A673 (cell line): Measurements from ENCODE around the gene S1PR4. TPM values are rescaled to one million over a fixed set of nuclear protein-coding genes. Genes with fewer than 3 reads are reported as not detected.
"Not testable (repeated sequence)": the region's sequence is repeated elsewhere in the genome, so short reads cannot be mapped to it uniquely, and the experiment has no call there.

Source experiments
- BruUV-seq: library from RNA; stranded (reverse); fragments of 400-500 nt; replicated peaks from 2 replicates; lab custom pipeline; 2021; lab: Mats Ljungman, UMichigan
- CTCF ChIA-PET: fragments of 300-600 bp; sonication (Branson Sonifier 250); formaldehyde crosslinking; loops from one replicate; lab custom pipeline; 2022; ENCODE audit warnings: antibody characterized with exemption; lab: Charles Lee
- POLR2A ChIA-PET: fragments of 300-600 bp; sonication (Branson Sonifier 250); formaldehyde crosslinking; loops from one replicate; lab custom pipeline; 2022; ENCODE audit warnings: antibody characterized with exemption; ENCODE audit not compliant: low non-redundant PET; lab: Charles Lee
- DNase-seq: peaks from one replicate; pipeline ENCODE4 v3.0.0-alpha.2; 2015; ENCODE audit warnings: low spot score
- H3K27ac ChIP-seq: fragments of 200-600 bp; sonication (generic); 2 replicates; pipeline ENCODE4 v1.5.1; 2016; ENCODE audit warnings: mixed run types, low read depth, mild to moderate bottlenecking, mixed read lengths, antibody characterized with exemption, low read length; ENCODE audit not compliant: poor library complexity, severe bottlenecking
- H3K27me3 ChIP-seq: fragments of 200-600 bp; sonication (generic); replicated peaks from 2 replicates; pipeline ENCODE4 v1.6.1; 2017; ENCODE audit warnings: mixed run types, low read depth, mild to moderate bottlenecking, mixed read lengths, antibody characterized with exemption, low read length; ENCODE audit not compliant: insufficient read depth, poor library complexity
- H3K36me3 ChIP-seq: fragments of 200-600 bp; sonication (generic); 2 replicates; pipeline ENCODE4 v1.6.1; 2016; ENCODE audit warnings: mixed run types, mild to moderate bottlenecking, mixed read lengths, antibody characterized with exemption, low read length; ENCODE audit not compliant: insufficient read depth, poor library complexity, severe bottlenecking
- H3K4me1 ChIP-seq: fragments of 200-600 bp; sonication (generic); 2 replicates; pipeline ENCODE4 v1.6.1; 2017; ENCODE audit warnings: mixed run types, mild to moderate bottlenecking, mixed read lengths, antibody characterized with exemption, low read length; ENCODE audit not compliant: insufficient read depth, poor library complexity, severe bottlenecking
- H3K4me3 ChIP-seq: fragments of 200-600 bp; sonication (generic); 2 replicates; pipeline ENCODE4 v1.5.1; 2016; ENCODE audit warnings: low read depth, mixed run types, mild to moderate bottlenecking, mixed read lengths, low read length; ENCODE audit not compliant: poor library complexity, severe bottlenecking
- H3K9me3 ChIP-seq: fragments of 200-600 bp; sonication (generic); 2 replicates; pipeline ENCODE4 v1.6.1; 2016; ENCODE audit warnings: mixed run types, low read depth, mild to moderate bottlenecking, mixed read lengths, antibody characterized with exemption, low read length; ENCODE audit not compliant: poor library complexity, severe bottlenecking
- EZH2 ChIP-seq: fragments of 200-600 bp; sonication (generic); IDR thresholded peaks from 2 replicates; pipeline ENCODE4 v1.6.1; 2017; ENCODE audit warnings: borderline replicate concordance, low read depth, mild to moderate bottlenecking, mixed read lengths, antibody characterized with exemption, low read length; ENCODE audit not compliant: poor library complexity, severe bottlenecking
- intact Hi-C: fragments of 100-400 bp; cut with micrococcal nuclease; formaldehyde crosslinking; loops from one replicate; pipeline ENCODE4 v1.10.0; 2022; ENCODE audit not compliant: unreplicated experiment
- total RNA-seq: library from RNA; stranded (reverse); gene quantifications from 2 replicates; pipeline ENCODE4 v1.2.3, GENCODE V29; 2021
- TF ChIP-seq, protein P1 (sequence below): fragments of 300-800, 200-600 bp; sonication (generic); conservative IDR thresholded peaks from 2 replicates; pipeline ENCODE4 v1.5.1; 2017; ENCODE audit warnings: low read depth, mild to moderate bottlenecking, antibody characterized with exemption, low read length, moderate library complexity, mixed read lengths

S1PR4 gene
- total RNA-seq, 1 experiment from 2014 or later = not detected

DNA sequence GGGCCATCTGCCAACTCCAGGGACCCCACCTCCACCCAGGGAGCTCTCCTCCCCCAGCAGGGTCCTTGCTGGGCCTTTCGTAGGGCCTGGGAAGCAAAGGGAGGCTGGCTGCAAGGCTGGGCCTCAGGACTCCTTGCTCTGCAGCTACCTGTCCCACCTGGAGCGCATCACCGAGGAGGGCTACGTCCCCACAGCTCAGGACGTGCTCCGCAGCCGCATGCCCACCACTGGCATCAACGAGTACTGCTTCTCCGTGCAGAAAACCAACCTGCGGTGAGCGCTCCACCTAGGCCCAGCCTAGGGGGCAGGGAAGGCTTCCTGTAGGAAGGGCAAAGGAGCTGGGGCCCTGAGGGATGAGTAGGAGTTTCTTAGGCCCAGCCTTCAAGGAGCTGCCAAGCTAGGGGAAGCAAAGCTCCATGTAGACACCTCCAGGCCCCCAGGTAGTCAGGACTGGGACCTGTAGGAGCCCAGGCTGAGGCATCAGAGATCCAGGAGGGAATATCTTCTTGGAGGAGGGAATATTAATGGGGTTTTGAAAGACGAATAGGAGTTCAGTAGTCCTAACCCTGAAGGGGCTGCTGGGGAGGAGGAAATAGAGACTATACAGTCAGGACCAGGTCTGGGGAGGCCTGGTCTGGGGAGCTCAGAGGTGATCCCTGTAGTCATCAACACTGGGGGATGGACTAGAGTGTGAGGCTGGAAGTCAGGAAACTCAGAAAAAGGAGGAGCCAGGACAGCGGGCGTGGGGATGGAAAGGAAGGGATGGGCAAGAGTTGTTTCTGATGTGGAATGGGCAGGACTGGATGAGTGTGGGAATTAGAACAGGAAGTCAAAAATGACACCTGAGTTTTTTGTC, 26.8 kb upstream of the S1PR4 start:
- Histone ChIP-seq H3K4me3 (no peak overlapping the region), H3K27ac (no peak overlapping the region), H3K27me3 (no peaks in the 10 kb centered on the region), H3K9me3 (no peaks in the 10 kb centered on the region), H3K4me1 (peaks cover 9% of the 10 kb centered on the region), H3K36me3 (no peaks in the 10 kb centered on the region)
- CTCF ChIA-PET = interaction anchor here (0.6 kb wide), 1 partner anchor 20 kb away, joined by 6 read pairs; no protein-coding TSS in a partner anchor
- POLR2A ChIA-PET = no interaction called here
- DNase-seq = no peak
- intact Hi-C loops = no loop called here
- no TSS peak for BruUV-seq
- TF ChIP-seq, protein P1, sequence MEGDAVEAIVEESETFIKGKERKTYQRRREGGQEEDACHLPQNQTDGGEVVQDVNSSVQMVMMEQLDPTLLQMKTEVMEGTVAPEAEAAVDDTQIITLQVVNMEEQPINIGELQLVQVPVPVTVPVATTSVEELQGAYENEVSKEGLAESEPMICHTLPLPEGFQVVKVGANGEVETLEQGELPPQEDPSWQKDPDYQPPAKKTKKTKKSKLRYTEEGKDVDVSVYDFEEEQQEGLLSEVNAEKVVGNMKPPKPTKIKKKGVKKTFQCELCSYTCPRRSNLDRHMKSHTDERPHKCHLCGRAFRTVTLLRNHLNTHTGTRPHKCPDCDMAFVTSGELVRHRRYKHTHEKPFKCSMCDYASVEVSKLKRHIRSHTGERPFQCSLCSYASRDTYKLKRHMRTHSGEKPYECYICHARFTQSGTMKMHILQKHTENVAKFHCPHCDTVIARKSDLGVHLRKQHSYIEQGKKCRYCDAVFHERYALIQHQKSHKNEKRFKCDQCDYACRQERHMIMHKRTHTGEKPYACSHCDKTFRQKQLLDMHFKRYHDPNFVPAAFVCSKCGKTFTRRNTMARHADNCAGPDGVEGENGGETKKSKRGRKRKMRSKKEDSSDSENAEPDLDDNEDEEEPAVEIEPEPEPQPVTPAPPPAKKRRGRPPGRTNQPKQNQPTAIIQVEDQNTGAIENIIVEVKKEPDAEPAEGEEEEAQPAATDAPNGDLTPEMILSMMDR = no peak
- no peak for TF ChIP-seq EZH2

DNA sequence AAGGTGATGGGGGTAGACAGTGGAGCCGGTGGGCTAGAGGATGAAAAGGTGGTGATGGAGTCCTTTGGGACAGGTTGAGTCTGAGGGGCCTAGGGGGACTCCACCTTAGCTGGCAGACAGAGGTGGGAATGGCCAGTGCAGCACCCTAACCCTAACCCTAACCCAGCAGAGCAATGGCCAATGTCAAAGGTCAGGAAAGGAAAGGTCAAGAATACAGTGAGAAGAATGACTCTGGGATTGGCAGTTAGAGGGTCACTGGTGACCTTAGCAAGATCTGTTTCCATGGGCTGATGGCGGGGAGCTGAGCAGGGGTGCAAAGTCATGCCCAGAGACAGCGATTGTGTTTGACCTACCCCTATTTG, 26.2 kb upstream of the S1PR4 start:
- CTCF ChIA-PET = no interaction called here
- BruUV-seq = no TSS peak
- H3K4me1 ChIP-seq = peaks cover 9% of the 10 kb centered on the region
- TF ChIP-seq, protein P1 = no peak
- no peak for TF ChIP-seq EZH2
- POLR2A ChIA-PET = no interaction called here
- no peak for DNase-seq
- H3K9me3 ChIP-seq = no peaks in the 10 kb centered on the region
- no peak overlapping the region for H3K4me3 ChIP-seq
- no peaks in the 10 kb centered on the region for H3K27me3 ChIP-seq
- intact Hi-C loops = no loop called here
- no peak overlapping the region for H3K27ac ChIP-seq
- no peaks in the 10 kb centered on the region for H3K36me3 ChIP-seq

DNA sequence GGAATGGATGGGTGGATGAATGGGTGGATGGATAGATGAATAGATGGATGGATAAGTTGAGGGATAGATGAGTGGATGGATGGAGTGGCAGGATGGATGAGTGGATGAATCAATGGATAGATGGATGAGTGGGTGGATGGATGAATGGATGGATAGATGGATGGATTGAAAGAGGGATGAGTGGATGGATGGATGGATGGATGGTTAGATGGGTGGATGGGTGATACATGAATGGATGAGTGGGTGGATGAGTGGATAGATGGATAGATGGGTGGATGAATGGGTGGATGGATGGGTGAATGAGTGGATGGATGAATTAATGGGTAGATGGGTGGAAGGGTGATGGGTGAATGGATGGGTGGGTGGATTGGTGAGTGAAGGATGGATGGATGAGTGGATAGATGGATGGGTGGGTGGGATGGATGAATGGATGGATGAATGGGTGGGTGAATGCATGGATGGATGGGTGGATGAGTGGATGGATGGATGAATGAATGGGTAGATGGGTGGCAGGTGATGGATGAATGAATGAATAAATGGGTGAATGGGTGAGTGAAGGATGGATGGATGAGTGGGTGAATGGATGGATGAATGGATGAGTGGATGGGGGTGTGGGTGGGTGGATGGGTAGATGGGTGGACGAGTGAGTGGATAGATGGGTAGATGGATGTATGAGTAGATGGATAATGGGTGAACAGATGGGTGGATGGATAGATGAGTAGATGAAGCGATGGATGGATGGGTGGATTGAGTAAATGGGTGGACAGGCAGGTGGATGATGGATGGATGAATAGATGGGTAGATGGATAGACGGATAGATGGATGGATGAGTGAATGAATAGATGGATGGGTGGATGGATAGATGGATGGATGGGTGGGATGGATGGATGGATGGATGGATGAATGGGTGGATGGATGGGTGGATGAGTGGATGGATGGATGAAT, 25.0 kb upstream of the S1PR4 start:
- TF ChIP-seq EZH2 = no peak
- TF ChIP-seq, protein P1 = no peak
- intact Hi-C loops = no loop called here
- Histone ChIP-seq H3K27me3 (no peaks in the 10 kb centered on the region), H3K4me3 (no peak overlapping the region), H3K9me3 (no peaks in the 10 kb centered on the region), H3K36me3 (no peaks in the 10 kb centered on the region), H3K27ac (no peak overlapping the region), H3K4me1 (peaks cover 9% of the 10 kb centered on the region)
- CTCF ChIA-PET = no interaction called here
- no TSS peak for BruUV-seq
- POLR2A ChIA-PET = no interaction called here
- DNase-seq = no peak

DNA sequence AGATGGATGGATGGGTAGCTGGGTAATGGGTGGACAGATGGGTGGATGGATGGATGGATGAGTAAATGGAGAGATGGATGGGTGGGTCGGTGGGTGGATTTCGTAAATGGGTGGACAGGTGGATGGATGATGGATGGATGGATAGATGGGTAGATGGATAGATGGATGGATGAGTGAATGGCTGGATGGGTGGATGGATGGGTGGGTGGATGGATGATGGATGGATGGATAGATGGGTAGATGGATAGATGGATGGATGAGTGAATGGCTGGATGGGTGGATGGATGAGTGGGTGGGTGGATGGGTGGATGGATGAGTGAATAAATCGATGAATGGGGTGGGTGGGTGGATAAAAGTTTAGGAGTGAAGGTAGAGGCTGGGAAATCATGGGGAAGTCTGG, 24.1 kb upstream of the S1PR4 start:
- H3K36me3 ChIP-seq, H3K9me3 ChIP-seq, BruUV-seq, H3K4me1 ChIP-seq, H3K4me3 ChIP-seq, CTCF ChIA-PET, H3K27me3 ChIP-seq, POLR2A ChIA-PET, DNase-seq, intact Hi-C loops: not testable (repeated sequence)
- H3K27ac ChIP-seq = peak overlapping the region; percentile 58
